Activated naive CD8-positive, alpha-beta T cell treated with anti-CD3 and anti-CD28 coated beads, Interleukin-2, amount 50 U/mL, for 16 hours (primary cell): ENCODE data around the gene BTBD18.

ENCODE experiments used
- DNase-seq: peaks from one replicate; pipeline ENCODE4 v3.0.0-alpha.2; 2020; ENCODE audit warnings: low read depth, low spot score

The BTBD18 gene

GRCh38 chr11:57751676-57752253 is at the start of gene BTBD18:
BTBD18 (minus strand) TSS chr11:57751819; CDS start chr11:57751188, 631 bp downstream.
- DNase-seq: no peak

DNA sequence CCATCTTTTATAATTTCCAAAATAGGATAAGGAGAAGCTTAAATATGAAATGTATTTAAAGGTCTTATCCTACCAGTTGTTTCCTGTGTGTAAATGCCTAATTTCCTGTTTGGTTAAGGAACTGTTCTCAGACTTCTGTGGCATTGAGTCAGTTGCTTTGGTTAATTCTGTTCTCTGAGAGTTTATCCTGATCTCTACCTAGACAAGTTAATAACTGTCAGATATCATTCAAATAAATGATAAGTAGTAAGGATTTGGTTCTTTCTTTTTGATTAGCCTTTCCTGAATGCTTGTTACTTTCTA is 49.5 kb upstream of the BTBD18 start:
- no peak for DNase-seq

DNA sequence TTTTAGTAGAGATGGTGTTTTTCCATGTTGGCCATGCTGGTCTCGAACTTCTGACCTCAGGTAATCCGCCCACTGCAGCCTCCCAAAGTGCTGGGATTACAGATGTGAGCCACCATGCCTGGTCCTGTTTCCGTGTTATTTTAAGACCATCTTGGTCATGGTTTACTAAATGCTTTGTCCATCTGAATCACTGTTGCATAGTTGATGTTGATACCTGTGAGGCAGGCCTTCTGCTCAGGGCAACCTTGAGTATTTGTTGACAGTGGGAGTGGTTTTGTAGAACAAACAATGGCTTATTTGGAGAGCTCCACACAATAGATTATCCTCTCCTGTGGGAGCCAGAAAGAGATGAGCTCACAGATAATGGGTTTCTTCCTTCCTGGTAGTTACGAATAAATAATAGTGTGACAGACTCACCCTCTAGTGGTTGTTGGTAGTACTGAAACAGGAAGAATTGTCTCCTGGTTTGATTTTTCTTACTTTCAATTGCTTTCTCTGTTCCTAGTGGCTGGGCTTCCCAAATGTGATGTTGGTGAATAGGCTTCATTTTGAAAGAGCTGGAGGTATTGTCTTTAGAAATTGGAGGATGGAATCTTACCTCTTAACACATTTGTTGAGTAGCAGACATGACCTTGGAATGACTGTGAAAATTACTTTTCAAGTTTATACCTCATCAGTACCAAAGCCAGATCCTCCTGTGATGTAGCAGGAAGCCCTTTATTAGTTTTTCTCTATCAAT is 49.0 kb upstream of the BTBD18 start:
- DNase-seq: no peak

DNA sequence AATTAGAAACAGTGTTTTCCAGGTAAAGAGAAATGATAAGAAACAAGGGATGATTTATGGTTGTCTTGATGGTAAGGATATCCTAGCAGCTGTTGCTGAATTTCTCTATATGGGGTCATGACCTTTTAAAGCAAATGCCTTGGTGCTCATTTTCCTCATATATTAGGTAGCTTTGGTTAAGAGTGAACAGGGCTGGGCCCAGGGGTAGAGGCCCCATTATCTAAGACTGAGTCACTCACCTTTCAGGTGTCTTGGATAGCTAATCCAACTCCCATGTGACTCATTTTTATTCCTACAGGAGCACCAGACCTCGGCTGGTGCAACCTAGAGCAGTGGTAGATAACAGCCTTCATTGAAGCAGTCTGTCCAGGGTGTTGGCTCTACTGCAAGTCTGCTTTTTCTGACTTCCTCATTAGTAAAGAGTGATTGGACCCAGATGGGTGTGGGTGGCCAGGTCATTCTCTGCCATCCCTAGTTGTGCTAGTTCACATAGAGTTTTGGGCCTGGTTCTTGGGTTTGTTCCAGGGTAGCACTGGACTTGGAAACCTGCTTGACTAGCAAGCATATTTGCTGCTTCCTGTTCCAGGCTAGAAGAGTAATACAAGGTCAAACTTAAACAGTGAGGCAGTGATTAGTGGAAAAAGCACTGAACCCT is 47.4 kb upstream of the BTBD18 start:
- no peak for DNase-seq

GRCh38 chr11:57793351-57794115 is 41.9 kb upstream of the BTBD18 start:
- DNase-seq: no peak

DNA sequence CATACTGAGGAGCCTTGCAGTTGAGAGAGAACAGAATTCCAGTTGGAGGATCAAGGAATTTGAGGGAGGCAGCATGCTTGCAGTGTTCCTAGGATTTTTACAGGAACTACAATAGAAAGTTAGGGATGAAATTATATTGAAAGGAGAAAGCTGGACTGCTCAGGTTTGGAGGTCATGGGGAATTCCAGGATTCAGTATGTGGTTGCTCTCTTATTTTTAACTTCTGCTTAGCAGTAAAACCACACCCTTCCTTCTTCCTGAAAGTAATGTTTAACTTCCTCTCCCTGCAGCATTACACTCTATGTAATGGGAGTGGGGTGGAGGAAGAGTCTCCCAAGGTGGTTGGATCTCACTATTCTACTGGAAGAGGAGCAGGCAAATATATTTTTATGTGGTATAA is 41.3 kb upstream of the BTBD18 start:
- DNase-seq: no peak

DNA sequence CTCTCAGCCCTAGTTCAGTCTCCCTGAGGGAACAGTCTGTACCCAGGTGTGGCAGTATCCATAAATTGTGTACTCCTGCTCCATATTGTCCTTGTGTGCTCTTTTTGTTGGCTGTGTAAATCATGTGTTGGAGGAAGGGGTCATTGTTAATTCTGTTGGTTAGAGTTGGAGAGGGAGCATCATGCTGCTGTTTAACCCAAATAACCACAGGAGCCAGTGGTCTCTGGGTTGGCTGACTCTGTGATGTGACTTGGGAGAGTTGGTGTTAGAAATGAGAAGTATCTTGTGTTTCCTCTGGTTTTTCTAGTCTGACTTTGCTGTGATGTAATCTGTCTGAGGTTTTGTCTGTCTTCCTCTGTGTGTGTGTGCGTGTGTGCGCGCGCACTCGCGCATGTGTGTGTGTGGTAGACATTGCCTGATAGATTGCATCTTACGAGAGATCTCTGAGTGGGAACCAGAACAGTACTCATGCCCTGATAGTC is 40.5 kb upstream of the BTBD18 start:
- DNase-seq: peak; percentile 54

DNA sequence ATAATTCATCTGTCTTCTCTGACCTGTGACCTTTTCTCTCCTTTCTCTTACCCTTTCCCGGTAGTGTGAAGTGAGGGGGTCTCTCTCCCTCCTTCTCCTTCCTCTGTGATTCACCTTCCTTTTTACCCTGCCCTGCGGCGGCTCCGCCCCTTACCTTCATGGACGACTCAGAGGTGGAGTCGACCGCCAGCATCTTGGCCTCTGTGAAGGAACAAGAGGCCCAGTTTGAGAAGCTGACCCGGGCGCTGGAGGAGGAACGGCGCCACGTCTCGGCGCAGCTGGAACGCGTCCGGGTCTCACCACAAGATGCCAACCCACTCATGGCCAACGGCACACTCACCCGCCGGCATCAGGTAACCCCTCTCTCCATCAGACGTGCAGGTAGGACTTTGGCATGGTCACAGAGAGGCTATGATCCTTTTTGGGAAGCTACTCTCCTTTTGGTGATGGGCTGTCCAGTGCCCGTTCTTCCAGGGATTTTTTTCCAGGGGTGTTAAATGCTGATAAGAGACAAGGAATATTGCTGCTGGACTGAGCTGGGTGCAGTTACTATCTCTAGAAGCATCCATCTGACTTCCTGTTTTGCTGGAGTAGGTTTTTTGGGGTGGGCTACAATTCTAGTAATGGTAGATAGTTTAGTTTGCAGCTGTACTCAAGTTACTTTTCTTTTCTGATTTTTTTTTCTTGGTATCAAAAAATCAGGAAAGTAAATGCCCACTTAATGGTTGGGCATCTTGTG is 39.9 kb upstream of the BTBD18 start:
- no peak for DNase-seq

GRCh38 chr11:57788703-57789088 is 37.1 kb upstream of the BTBD18 start:
- no peak for DNase-seq

DNA sequence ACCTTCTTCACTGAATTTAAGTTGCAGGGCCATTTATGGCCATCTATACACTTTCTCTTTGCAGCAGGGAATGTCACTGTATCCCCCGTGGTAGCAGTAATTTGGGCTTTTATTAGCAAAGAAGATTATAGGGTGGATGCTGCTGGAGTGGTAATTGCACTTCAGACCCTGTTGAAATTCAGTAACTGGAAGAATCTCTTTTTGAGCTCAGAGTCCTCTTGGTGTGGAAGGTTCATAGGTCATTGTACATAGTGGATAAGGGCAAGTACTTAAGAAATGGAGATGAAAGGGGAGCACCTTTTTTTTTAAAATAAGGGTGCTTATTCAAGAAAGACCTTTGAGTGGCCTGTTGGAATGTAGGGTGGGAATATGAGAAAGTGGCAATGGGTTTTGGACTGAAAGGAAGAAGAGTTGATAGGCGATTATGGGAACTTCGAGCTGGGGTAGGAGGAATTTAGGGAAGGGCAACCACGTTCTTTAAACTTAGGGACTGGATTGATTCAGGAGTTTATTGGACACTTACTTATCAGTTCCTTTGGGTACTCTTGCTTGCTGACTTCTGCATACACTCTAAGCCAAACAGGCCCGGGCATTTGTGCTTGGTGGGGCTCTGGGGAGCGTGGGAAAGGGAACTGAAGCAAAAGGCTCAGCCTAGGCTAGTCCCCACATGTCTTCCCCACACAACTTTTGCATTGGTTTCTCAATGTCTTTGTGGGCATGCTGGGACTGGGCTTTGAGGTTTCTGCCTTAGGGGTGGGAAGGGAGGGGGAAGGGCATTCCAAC is 36.5 kb upstream of the BTBD18 start:
- DNase-seq: no peak

DNA sequence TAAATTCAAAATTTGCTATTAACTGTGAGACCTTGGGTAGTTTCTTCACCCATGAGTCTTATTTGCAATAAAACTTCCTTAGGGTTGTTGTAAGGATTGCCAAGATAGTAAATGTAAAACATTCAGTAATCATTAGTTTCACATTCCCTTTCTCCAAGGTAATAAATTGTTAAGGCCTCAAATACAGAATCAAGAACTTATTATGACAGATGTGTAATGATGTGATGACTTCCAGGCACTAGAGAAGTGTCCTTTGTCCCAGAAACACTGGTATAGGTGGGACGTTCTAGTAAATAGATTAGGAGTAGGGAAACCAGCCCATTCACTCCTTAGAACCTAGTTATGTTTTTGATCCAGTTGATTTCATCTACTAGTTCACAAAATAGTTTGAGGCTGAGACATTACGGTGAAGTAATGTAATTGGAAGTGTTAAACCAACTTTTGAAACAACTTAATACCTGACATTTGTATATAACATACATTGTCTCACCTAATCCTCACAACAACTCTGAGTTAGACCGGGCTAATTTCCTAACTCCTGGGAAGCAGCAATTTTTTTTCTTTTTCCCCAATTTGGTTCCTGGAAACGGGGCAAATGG is 35.5 kb upstream of the BTBD18 start:
- DNase-seq: no peak

- DNase-seq: no peak
These were observed 34.8 kb upstream of the BTBD18 start for GRCh38 chr11:57786436-57786835.

- DNase-seq: no peak
These were observed 33.5 kb upstream of the BTBD18 start for GRCh38 chr11:57785072-57785471.

DNA sequence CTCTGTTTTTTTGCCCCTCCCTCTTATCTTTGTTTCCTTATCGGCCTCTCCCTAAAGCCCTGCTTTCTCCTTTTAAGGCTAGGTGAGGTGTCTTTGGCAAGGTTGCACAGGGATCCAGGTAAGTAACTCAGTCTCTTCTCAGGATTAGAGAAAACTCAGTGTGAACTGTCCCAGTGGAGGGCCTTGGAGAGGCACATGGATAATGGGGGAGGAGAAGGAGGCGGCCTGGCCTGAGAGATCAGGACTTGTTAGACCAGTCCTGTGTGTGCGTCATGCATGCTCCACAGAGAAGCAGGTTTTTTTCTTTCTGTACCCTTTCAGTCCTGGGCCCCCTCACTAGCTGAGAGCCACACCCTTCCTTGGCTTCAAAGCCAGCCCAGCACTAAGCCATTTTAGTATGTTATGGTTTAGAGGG is 29.9 kb upstream of the BTBD18 start:
- no peak for DNase-seq

DNA sequence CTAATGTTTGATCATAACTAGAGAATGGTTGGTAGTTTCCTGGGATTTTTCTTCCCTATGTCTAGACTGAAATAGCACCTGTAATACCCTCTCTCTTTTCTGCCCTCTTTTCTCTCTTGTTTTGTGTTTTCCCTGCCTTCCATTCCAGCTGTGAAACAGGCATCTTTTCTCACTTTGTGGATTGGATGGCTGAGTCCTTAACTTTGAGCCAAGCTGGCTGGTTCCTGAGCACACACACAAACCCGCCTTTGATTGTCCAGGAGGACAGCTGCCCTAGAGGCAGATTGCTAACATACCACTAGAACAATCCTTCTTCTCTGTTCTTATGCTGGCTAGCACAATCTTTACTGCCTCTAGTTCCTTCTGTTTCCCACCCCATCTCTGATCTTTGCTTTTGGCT is 27.7 kb upstream of the BTBD18 start:
- DNase-seq: no peak

GRCh38 chr11:57778318-57779037 is 26.9 kb upstream of the BTBD18 start:
- no peak for DNase-seq

GRCh38 chr11:57777969-57778317 is 26.3 kb upstream of the BTBD18 start:
- no peak for DNase-seq

- DNase-seq: no peak
These were observed 25.1 kb upstream of the BTBD18 start for GRCh38 chr11:57776577-57777210.

GRCh38 chr11:57776031-57776521 is 24.5 kb upstream of the BTBD18 start:
- no peak for DNase-seq
